K562 (cell line): ENCODE data around the gene C1GALT1C1L. TPM values are rescaled to one million over a fixed set of nuclear protein-coding genes. Genes with fewer than 3 reads are reported as not detected.
A peak's percentile ranks its signal among the peaks of the same experiment; 100 is the strongest.

Experiments used
- BRF2 ChIP-seq: IDR thresholded peaks from 3 replicates; pipeline ENCODE4 v1.6.1; 2011; ENCODE audit warnings: borderline replicate concordance, mild to moderate bottlenecking; ENCODE audit not compliant: insufficient read length, insufficient read depth
- E2F6 ChIP-seq, 2 experiments: IDR thresholded peaks; 2 replicates each; pipeline ENCODE4 v1.6.1; 2011; ENCODE audit warnings: borderline replicate concordance in 1 of 2, control low read depth in 1 of 2, low read depth in 1 of 2, low read length in 1 of 2, mild to moderate bottlenecking in 1 of 2, mixed read lengths in 1 of 2, moderate library complexity in 1 of 2; ENCODE audit not compliant: insufficient read depth in 1 of 2, insufficient read length in 1 of 2, poor library complexity in 1 of 2, severe bottlenecking in 1 of 2; ENCODE audit errors: extremely low read depth in 1 of 2
- FOXP1 ChIP-seq: sonication (generic); formaldehyde crosslinking; IDR thresholded peaks from 2 replicates; pipeline ENCODE4 v1.8.0; 2022; ENCODE audit warnings: mild to moderate bottlenecking, missing genetic modification reagents
- MAZ ChIP-seq, 2 experiments: fragments of 450-650 bp in 1 of 2; sonication (generic) in 1 of 2; formaldehyde crosslinking; IDR thresholded peaks in 1 of 2; conservative IDR thresholded peaks in 1 of 2; 2 replicates each; pipeline versions ENCODE4 v1.4.0 to v1.5.0; 2020; ENCODE audit warnings: mild to moderate bottlenecking in 1 of 2, missing genetic modification reagents in 1 of 2
- NCOR1 ChIP-seq: fragments of 450-650 bp; IDR thresholded peaks from 2 replicates; pipeline ENCODE4 v1.6.1; 2016; ENCODE audit warnings: mild to moderate bottlenecking, moderate library complexity
- PKNOX1 ChIP-seq: fragments of 450-650 bp; IDR thresholded peaks from 2 replicates; pipeline ENCODE4 v1.6.1; 2016
- SIN3A ChIP-seq, 2 experiments: fragments of 150-350 bp in 1 of 2; IDR thresholded peaks; 2 replicates each; pipeline ENCODE4 v1.6.1; 2011 to 2016; ENCODE audit warnings: borderline replicate concordance in 2 of 2, low read depth in 2 of 2, low read length in 2 of 2, mild to moderate bottlenecking in 2 of 2, moderate library complexity in 2 of 2; ENCODE audit not compliant: control insufficient read depth in 1 of 2
- SRSF1 ChIP-seq: fragments of 200-400 bp; formaldehyde crosslinking; IDR thresholded peaks from 2 replicates; pipeline ENCODE4 v1.6.1; 2017; ENCODE audit warnings: mild to moderate bottlenecking, low read depth, low read length, moderate library complexity
- TGIF2 ChIP-seq: sonication (generic); formaldehyde crosslinking; IDR thresholded peaks from 2 replicates; pipeline ENCODE4 v1.8.1; 2022; ENCODE audit warnings: mild to moderate bottlenecking, missing genetic modification reagents, moderate library complexity
- ZNF655 ChIP-seq: fragments of 250-450 bp; sonication (Bioruptor Pico); IDR thresholded peaks from 2 replicates; pipeline ENCODE4 v1.5.0; 2021
- polyA plus RNA-seq, 8 experiments: library from polyadenylated mRNA; depleted of rRNA in 4 of 8; stranded (reverse) in 5 of 8; unstranded in 3 of 8; fragments of >200 nt; fragmentation: Nextera tagmentation in 2 of 8; fragmentation: Illumina TruSeq in 1 of 8; extraction: Ambion mirVana in 2 of 8; extraction: Trizol in 1 of 8; gene quantifications; 2 replicates each; pipeline versions ENCODE4 v1.2.1 to v1.2.3, GENCODE V29; 2011 to 2014; ENCODE audit warnings: inconsistent platforms in 1 of 8, missing spikeins in 1 of 8
- total RNA-seq, 7 experiments: library from RNA; depleted of rRNA in 6 of 7; stranded (reverse); fragments of >200 nt in 6 of 7; fragmentation: Illumina TruSeq in 2 of 7; extraction: Trizol in 2 of 7; gene quantifications; 2 replicates each; pipeline versions ENCODE4 v1.2.1 to v1.2.3, GENCODE V29; 2011 to 2021; ENCODE audit warnings: low replicate concordance in 1 of 7
- TF ChIP-seq, protein P1 (sequence below): fragments of 450-650 bp; IDR thresholded peaks from 2 replicates; pipeline ENCODE4 v1.6.1; 2014; ENCODE audit warnings: low read depth, mild to moderate bottlenecking, moderate library complexity, borderline replicate concordance
- TF ChIP-seq, protein P2 (sequence below): sonication (generic); formaldehyde crosslinking; IDR thresholded peaks from 2 replicates; pipeline ENCODE4 v1.8.1; 2023; ENCODE audit warnings: mild to moderate bottlenecking, missing genetic modification reagents

The C1GALT1C1L gene
- total and polyA plus RNA-seq, 9 of the 15 experiments (the other 6 are each of a cell fraction or from before 2014, with no cell fraction given), result 1.0 to 4.4 (median 1.9) TPM

DNA sequence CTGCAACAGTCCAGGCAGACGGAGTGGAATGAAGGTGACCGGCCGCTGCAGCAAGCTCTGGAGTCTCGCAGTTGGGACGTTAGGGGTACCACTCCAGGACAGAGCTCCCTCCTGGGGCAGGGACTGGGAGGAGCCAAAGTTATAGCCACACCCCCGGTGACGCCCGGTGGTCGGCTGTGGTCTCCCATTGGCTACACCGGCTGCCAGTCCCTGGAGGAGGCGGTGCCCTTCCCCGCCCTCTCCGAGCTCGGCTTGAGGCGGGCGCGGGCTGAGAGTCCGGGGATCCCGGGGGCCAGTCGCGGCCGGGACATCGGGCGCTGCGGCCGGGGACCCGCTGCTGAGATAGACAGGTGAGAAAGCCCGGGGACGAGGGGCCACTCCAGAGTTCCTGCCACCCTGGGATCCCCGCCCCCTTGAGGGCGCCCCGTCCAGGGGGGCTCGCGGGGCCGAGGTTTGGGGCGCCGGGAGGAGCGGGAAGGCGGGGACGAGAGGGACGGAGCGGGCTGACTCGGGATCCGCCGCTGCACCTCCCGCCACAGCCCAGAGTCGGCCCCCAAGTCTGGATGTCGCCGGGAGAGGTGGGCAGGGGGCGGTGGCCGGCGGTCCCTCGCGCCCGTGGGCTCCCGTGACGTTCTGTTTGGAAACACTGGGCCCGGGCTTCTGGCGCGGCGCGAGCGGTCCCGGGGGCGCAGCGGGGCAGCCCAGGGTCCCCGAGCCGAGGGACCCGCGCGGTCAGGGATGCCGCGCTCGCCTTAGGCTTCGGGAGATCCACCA lies 39.0 kb downstream of the C1GALT1C1L start, which contains the start of gene PLEKHH2 (continued):
- TF ChIP-seq, protein P1, sequence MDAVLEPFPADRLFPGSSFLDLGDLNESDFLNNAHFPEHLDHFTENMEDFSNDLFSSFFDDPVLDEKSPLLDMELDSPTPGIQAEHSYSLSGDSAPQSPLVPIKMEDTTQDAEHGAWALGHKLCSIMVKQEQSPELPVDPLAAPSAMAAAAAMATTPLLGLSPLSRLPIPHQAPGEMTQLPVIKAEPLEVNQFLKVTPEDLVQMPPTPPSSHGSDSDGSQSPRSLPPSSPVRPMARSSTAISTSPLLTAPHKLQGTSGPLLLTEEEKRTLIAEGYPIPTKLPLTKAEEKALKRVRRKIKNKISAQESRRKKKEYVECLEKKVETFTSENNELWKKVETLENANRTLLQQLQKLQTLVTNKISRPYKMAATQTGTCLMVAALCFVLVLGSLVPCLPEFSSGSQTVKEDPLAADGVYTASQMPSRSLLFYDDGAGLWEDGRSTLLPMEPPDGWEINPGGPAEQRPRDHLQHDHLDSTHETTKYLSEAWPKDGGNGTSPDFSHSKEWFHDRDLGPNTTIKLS, result no peak
- TF ChIP-seq ZNF655 (CRISPR knock-in tag), result no peak
- peak; percentile 99 for TF ChIP-seq PKNOX1
- TF ChIP-seq MAZ (CRISPR knock-in tag; conservative IDR thresholded peaks at IDR 0.05 in 1 of 2, IDR thresholded peaks at IDR 0.05 in 1 of 2), result peak; percentile 66 to 78; a peak in 3 of 4 replicates
- TF ChIP-seq FOXP1 (CRISPR knock-in tag), result peak; percentile 9; the same call in 1 of the 2 replicates
- TF ChIP-seq, protein P2, sequence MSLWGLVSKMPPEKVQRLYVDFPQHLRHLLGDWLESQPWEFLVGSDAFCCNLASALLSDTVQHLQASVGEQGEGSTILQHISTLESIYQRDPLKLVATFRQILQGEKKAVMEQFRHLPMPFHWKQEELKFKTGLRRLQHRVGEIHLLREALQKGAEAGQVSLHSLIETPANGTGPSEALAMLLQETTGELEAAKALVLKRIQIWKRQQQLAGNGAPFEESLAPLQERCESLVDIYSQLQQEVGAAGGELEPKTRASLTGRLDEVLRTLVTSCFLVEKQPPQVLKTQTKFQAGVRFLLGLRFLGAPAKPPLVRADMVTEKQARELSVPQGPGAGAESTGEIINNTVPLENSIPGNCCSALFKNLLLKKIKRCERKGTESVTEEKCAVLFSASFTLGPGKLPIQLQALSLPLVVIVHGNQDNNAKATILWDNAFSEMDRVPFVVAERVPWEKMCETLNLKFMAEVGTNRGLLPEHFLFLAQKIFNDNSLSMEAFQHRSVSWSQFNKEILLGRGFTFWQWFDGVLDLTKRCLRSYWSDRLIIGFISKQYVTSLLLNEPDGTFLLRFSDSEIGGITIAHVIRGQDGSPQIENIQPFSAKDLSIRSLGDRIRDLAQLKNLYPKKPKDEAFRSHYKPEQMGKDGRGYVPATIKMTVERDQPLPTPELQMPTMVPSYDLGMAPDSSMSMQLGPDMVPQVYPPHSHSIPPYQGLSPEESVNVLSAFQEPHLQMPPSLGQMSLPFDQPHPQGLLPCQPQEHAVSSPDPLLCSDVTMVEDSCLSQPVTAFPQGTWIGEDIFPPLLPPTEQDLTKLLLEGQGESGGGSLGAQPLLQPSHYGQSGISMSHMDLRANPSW (CRISPR knock-in tag), result no peak
- no peak for TF ChIP-seq SIN3A (IDR thresholded peaks at IDR 0.05; ENCODE audit: borderline replicate concordance in 2 of 2, control insufficient read depth in 1 of 2, low read depth in 2 of 2, low read length in 2 of 2)
- no peak for TF ChIP-seq NCOR1
- no peak for TF ChIP-seq SRSF1
- no peak for TF ChIP-seq BRF2
- TF ChIP-seq E2F6 (IDR thresholded peaks at IDR 0.05; ENCODE audit: borderline replicate concordance in 1 of 2, extremely low read depth in 1 of 2, insufficient read depth in 1 of 2, insufficient read length in 1 of 2, low read depth in 1 of 2, low read length in 1 of 2, poor library complexity in 1 of 2, severe bottlenecking in 1 of 2), result peak in 1 of 2 experiments; percentile 11
- TF ChIP-seq TGIF2 (CRISPR knock-in tag), result 0 out of 2 replicates have a peak, but pooled peaks have one; percentile 40
